ENCODE measurements around the gene GRIK5. TPM values are rescaled to one million over a fixed set of nuclear protein-coding genes. Genes with fewer than 3 reads are reported as not detected.

Gene GRIK5
- total and polyA plus RNA-seq, 2 donors (not counting 3 experiments of a cell fraction or from before 2014, with no cell fraction given): 0.80 to 2.2 TPM

DNA sequence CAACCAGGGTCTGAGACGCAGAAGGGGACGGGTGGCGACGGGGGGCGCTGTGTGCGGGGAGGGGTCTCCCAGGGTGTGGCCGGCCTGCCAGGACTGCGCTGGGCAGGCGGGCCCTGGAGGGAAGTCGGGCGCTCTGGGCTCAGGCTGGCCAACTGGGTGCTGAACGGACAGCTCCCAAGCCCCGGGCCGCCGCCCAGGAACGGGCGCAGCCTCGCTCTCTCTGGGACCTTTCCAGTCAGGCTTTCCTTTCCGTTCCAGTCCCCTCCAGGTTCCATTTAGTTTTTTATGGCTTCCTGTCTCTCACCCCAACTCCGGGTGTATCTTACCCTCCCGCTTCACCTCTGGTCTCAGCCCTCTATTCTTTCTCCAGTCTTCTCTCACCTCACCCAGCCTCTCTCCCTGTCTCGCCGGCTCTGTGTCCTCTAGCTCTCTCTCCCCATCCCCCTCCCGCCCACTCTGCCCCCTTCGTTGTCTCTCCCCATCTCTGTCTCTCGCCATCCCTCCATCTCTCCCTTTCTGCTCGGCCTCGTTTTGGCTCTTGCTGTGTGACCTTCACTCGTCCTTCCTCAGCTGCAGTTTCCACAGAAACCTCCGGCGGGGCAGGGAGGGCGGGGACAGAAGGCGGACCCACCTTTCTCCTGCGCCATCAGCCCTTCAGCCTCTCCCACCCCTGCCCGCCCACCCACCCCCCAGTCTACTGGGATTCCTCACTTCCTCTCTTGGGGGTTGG lies 72.7 kb downstream of the GRIK5 start:
- H2AFZ ChIP-seq (ENCODE audit: low read depth, low read length): no peak overlapping the region
- H3K4me2 ChIP-seq (ENCODE audit: insufficient read depth, low read length): no peak overlapping the region
- no peaks in the 10 kb centered on the region for H3K36me3 ChIP-seq (ENCODE audit: control insufficient read depth in 2 of 2, extremely low read depth in 1 of 2, insufficient read depth in 2 of 2, low read length in 2 of 2)
- intact Hi-C loops (cut with micrococcal nuclease): no loop called here
- no peak for DNase-seq (ENCODE audit: low read depth, low spot score)
- POLR2A ChIA-PET: no interaction called here
- H3K27me3 ChIP-seq (ENCODE audit: control insufficient read depth in 2 of 2, insufficient read depth in 2 of 2, low read length in 2 of 2): peaks cover 19 to 35% of the 10 kb centered on the region in 2 experiments
- H3K4me1 ChIP-seq (ENCODE audit: control insufficient read depth, extremely low read depth, insufficient read depth, low read length): no peaks in the 10 kb centered on the region
- TF ChIP-seq, protein P1, sequence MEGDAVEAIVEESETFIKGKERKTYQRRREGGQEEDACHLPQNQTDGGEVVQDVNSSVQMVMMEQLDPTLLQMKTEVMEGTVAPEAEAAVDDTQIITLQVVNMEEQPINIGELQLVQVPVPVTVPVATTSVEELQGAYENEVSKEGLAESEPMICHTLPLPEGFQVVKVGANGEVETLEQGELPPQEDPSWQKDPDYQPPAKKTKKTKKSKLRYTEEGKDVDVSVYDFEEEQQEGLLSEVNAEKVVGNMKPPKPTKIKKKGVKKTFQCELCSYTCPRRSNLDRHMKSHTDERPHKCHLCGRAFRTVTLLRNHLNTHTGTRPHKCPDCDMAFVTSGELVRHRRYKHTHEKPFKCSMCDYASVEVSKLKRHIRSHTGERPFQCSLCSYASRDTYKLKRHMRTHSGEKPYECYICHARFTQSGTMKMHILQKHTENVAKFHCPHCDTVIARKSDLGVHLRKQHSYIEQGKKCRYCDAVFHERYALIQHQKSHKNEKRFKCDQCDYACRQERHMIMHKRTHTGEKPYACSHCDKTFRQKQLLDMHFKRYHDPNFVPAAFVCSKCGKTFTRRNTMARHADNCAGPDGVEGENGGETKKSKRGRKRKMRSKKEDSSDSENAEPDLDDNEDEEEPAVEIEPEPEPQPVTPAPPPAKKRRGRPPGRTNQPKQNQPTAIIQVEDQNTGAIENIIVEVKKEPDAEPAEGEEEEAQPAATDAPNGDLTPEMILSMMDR (IDR thresholded peaks at IDR 0.05; ENCODE audit: extremely low read depth in 1 of 2, insufficient read depth in 1 of 2, low read depth in 1 of 2, low read length in 2 of 2): no peak
- H3K9ac ChIP-seq (replicated peaks; ENCODE audit: extremely low read depth, insufficient read depth, low read length): no peak overlapping the region
- H3K79me2 ChIP-seq (ENCODE audit: control insufficient read depth, insufficient read depth, low read length): no peaks in the 10 kb centered on the region
- no peak overlapping the region for H3K4me3 ChIP-seq (replicated peaks in 1 of 3; ENCODE audit: insufficient read depth in 1 of 3, low read depth in 1 of 3, low read length in 3 of 3)
- H3K9me3 ChIP-seq (replicated peaks; ENCODE audit: control insufficient read depth, insufficient read depth, low read length): no peaks in the 10 kb centered on the region
- H3K27ac ChIP-seq (ENCODE audit: insufficient read depth, low read depth, low read length): no peak overlapping the region
- no peaks in the 10 kb centered on the region for H4K20me1 ChIP-seq (replicated peaks; ENCODE audit: control insufficient read depth, extremely low read depth, insufficient read depth, low read length)
- CTCF ChIA-PET: interaction anchor here (0.6 to 2.0 kb wide), 5 partner anchors 10 to 234 kb away, joined by 3 to 9 read pairs (median 5); no protein-coding TSS in a partner anchor
- H3K9me1 ChIP-seq (replicated peaks; ENCODE audit: control insufficient read depth, extremely low read depth, insufficient read depth, low read length): no peaks in the 10 kb centered on the region
- dilution Hi-C loops (cut with MboI; ENCODE audit: extremely low pct_ligation_motif_present, low sequenced_read_pairs): no loop called here
- FAIRE-seq: peak; percentile 55
- no TSS peak for BruUV-seq (replicated peaks)

DNA sequence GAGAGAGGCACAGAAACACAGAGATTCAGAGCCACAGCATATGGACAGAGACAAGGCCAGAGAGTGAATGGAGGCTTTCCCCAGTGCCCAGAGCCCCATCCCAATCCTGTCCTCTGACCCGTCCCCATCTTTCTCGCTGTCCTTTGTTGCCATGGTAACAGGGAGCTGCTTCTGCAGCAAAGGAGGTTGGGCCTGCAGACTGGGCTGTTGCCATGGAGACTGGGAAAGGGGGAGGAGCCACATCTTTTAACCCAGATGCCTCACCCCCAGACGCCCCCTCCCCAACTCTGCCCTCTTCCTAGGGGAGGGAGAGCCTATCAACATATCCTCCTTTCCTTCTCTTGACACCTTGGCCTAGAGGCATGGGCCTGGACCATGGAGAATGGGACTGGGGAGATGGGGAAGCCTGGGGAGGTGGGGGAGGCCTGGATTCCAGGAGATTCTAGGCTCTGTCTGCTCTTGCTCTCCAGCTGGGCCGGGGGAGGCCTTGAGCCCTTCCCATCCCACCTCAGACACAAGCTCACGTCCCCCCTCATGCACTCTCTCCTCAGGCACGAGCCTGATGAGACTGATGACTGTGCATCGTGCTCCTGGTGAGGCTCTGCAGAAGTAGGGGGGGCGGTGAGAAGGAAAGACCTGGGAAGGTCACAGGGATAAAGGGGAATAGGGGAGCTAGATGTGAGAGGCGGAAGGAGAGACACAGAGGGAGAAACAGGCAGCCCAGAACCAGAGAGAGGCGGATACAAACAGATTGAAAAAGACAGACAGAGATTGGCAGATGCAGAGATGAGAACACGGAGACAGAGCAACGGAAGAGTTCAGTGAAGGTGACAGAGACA lies 73.8 kb downstream of the GRIK5 start:
- H3K79me2 ChIP-seq (ENCODE audit: control insufficient read depth, insufficient read depth, low read length): no peaks in the 10 kb centered on the region

More for the DNA sequence above, 73.8 kb downstream of the GRIK5 start:
- POLR2A ChIA-PET: no interaction called here
- no peaks in the 10 kb centered on the region for H3K9me1 ChIP-seq (replicated peaks; ENCODE audit: control insufficient read depth, extremely low read depth, insufficient read depth, low read length)
- H3K9ac ChIP-seq (replicated peaks; ENCODE audit: extremely low read depth, insufficient read depth, low read length): no peak overlapping the region
- DNase-seq (ENCODE audit: low read depth, low spot score) (no peak), FAIRE-seq (no peak)
- no peaks in the 10 kb centered on the region for H4K20me1 ChIP-seq (replicated peaks; ENCODE audit: control insufficient read depth, extremely low read depth, insufficient read depth, low read length)
- intact Hi-C loops (cut with micrococcal nuclease): no loop called here
- dilution Hi-C loops (cut with MboI; ENCODE audit: extremely low pct_ligation_motif_present, low sequenced_read_pairs): no loop called here
- CTCF ChIA-PET: interaction anchor here (1.0 to 1.1 kb wide), 2 partner anchors 39 to 181 kb away, joined by 3 to 7 read pairs; no protein-coding TSS in a partner anchor
- H3K4me1 ChIP-seq (ENCODE audit: control insufficient read depth, extremely low read depth, insufficient read depth, low read length): no peaks in the 10 kb centered on the region
- no peaks in the 10 kb centered on the region for H3K36me3 ChIP-seq (ENCODE audit: control insufficient read depth in 2 of 2, extremely low read depth in 1 of 2, insufficient read depth in 2 of 2, low read length in 2 of 2)
- no peak overlapping the region for H3K4me3 ChIP-seq (replicated peaks in 1 of 3; ENCODE audit: insufficient read depth in 1 of 3, low read depth in 1 of 3, low read length in 3 of 3)
- H2AFZ ChIP-seq (ENCODE audit: low read depth, low read length): no peak overlapping the region
- BruUV-seq (replicated peaks): no TSS peak
- H3K9me3 ChIP-seq (replicated peaks; ENCODE audit: control insufficient read depth, insufficient read depth, low read length): no peaks in the 10 kb centered on the region
- no peak for TF ChIP-seq MYC (IDR thresholded peaks at IDR 0.05; ENCODE audit: low read depth, low read length)
- H3K27me3 ChIP-seq (ENCODE audit: control insufficient read depth in 2 of 2, insufficient read depth in 2 of 2, low read length in 2 of 2): peaks cover 19 to 35% of the 10 kb centered on the region in 2 experiments
- H3K27ac ChIP-seq (ENCODE audit: insufficient read depth, low read depth, low read length): no peak overlapping the region
- no peak overlapping the region for H3K4me2 ChIP-seq (ENCODE audit: insufficient read depth, low read length)

Data from endothelial cell of umbilical vein (primary cell).